Activated CD8-positive, alpha-beta memory T cell treated with anti-CD3 and anti-CD28 coated beads, Interleukin-2, amount 50 U/mL, for 4 hours (primary cell): ENCODE results near the gene TMED6.
"Not testable (repeated sequence)": the region's sequence is repeated elsewhere in the genome, so short reads cannot be mapped to it uniquely, and the experiment has no call there.

Experiments used
- DNase-seq: peaks from one replicate; pipeline ENCODE4 v3.0.0-alpha.2; 2020

Gene TMED6

GRCh38 chr16:69296771-69297170, 54.8 kb downstream of the TMED6 start:
- DNase-seq = not testable (repeated sequence)

GRCh38 chr16:69294051-69294450, 57.5 kb downstream of the TMED6 start:
- no peak for DNase-seq

- DNase-seq = no peak
Measured at GRCh38 chr16:69293401-69293800, 58.2 kb downstream of the TMED6 start.
